ENCODE data around the gene ARPC5L. TPM values are rescaled to one million over a fixed set of nuclear protein-coding genes. Genes with fewer than 3 reads are reported as not detected.

The ARPC5L gene
- total RNA-seq, 1 donor from 2014 or later = 36.6 TPM

- TF ChIP-seq, protein P1, sequence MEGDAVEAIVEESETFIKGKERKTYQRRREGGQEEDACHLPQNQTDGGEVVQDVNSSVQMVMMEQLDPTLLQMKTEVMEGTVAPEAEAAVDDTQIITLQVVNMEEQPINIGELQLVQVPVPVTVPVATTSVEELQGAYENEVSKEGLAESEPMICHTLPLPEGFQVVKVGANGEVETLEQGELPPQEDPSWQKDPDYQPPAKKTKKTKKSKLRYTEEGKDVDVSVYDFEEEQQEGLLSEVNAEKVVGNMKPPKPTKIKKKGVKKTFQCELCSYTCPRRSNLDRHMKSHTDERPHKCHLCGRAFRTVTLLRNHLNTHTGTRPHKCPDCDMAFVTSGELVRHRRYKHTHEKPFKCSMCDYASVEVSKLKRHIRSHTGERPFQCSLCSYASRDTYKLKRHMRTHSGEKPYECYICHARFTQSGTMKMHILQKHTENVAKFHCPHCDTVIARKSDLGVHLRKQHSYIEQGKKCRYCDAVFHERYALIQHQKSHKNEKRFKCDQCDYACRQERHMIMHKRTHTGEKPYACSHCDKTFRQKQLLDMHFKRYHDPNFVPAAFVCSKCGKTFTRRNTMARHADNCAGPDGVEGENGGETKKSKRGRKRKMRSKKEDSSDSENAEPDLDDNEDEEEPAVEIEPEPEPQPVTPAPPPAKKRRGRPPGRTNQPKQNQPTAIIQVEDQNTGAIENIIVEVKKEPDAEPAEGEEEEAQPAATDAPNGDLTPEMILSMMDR (IDR thresholded peaks at IDR 0.05; ENCODE audit: unreplicated experiment) = no peak
- H3K36me3 Mint-ChIP-seq (ENCODE audit: insufficient read depth) = no peaks in the 10 kb centered on the region
- no peak for DNase-seq (ENCODE audit: low spot score, unreplicated experiment)
- no peaks in the 10 kb centered on the region for H3K4me1 Mint-ChIP-seq (ENCODE audit: low read depth)
- H3K4me3 Mint-ChIP-seq (ENCODE audit: low read depth) = no peak overlapping the region
- H3K27me3 Mint-ChIP-seq = peaks cover 6% of the 10 kb centered on the region
- no peaks in the 10 kb centered on the region for H3K9me3 Mint-ChIP-seq (ENCODE audit: low read depth)
- H3K27ac Mint-ChIP-seq = no peak overlapping the region
These were observed 15.0 kb upstream of the ARPC5L start for GRCh38 chr9:124846969-124847368.

- H3K27ac Mint-ChIP-seq = no peak overlapping the region
- no peaks in the 10 kb centered on the region for H3K9me3 Mint-ChIP-seq (ENCODE audit: low read depth)
- TF ChIP-seq, protein P1 (IDR thresholded peaks at IDR 0.05; ENCODE audit: unreplicated experiment) = no peak
- H3K27me3 Mint-ChIP-seq = peaks cover 10% of the 10 kb centered on the region
- no peak overlapping the region for H3K4me3 Mint-ChIP-seq (ENCODE audit: low read depth)
- H3K36me3 Mint-ChIP-seq (ENCODE audit: insufficient read depth) = no peaks in the 10 kb centered on the region
- H3K4me1 Mint-ChIP-seq (ENCODE audit: low read depth) = peaks cover 3% of the 10 kb centered on the region
- DNase-seq (ENCODE audit: low spot score, unreplicated experiment) = no peak
These were observed 12.1 kb upstream of the ARPC5L start for GRCh38 chr9:124849801-124850200.

- H3K27ac Mint-ChIP-seq = no peak overlapping the region
These were observed 9.7 kb upstream of the ARPC5L start for GRCh38 chr9:124852121-124852828.

DNA sequence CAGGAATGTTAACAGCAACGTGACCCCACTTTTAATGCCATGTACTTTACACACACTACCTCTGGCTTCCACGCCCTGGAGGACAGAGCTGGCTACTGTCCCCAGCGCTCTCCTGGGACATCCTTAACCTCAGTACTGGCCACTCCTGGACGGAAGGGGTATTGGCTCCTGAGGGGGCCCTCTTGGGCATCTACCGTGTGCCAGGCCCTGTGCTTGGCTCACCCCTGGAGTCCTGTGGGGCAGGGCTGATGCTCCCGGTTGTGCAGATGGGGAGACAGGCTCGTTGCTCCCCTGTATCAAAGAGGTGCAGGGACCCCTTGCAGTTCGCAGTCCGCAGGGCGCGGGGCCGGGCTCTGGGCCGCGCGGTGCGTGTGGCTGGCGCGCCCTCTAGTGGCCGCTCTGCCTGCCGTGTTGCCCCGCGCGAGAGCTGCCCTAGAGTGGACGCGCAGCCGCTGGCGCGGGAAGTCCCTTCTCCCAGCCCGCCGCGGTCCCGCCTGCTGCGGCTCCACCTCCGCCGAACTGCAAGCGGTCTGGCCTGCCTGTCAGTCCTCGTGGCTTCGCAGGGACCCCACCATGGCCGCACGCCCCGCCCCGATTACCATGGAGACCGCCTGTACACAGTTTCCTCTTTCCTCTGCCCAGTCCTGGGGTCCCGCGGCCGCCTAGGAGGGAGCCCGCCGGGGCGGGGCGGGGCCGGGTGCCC lies 8.9 kb upstream of the ARPC5L start, which contains the start of gene WDR38:
Gene WDR38, plus strand, starts transcription at position 632 of the 703 bp plus-strand sequence. CDS start 72 bp downstream, outside the sequence.
- no peak within 1 kb of the TSS for H3K27ac Mint-ChIP-seq
- H3K36me3 Mint-ChIP-seq (ENCODE audit: insufficient read depth) = no peaks in the 10 kb centered on the region
- peaks cover 10% of the 10 kb centered on the region for H3K27me3 Mint-ChIP-seq
- H3K9me3 Mint-ChIP-seq (ENCODE audit: low read depth) = no peaks in the 10 kb centered on the region
- DNase-seq (ENCODE audit: low spot score, unreplicated experiment) = peak; percentile 59
- TF ChIP-seq, protein P1 (IDR thresholded peaks at IDR 0.05; ENCODE audit: unreplicated experiment) = peak; percentile 100
- peaks cover 3% of the 10 kb centered on the region for H3K4me1 Mint-ChIP-seq (ENCODE audit: low read depth)
- H3K4me3 Mint-ChIP-seq (ENCODE audit: low read depth) = peak within 1 kb of the TSS; percentile 64

More at GRCh38 chr9:124852121-124852828, 9.7 kb upstream of the ARPC5L start:
- Mint-ChIP-seq H3K9me3 (ENCODE audit: low read depth) (no peaks in the 10 kb centered on the region), H3K27me3 (peaks cover 10% of the 10 kb centered on the region), H3K4me1 (ENCODE audit: low read depth) (peaks cover 3% of the 10 kb centered on the region), H3K36me3 (ENCODE audit: insufficient read depth) (no peaks in the 10 kb centered on the region), H3K4me3 (ENCODE audit: low read depth) (peak overlapping the region; percentile 64)
- TF ChIP-seq, protein P1 (IDR thresholded peaks at IDR 0.05; ENCODE audit: unreplicated experiment) = no peak
- no peak for DNase-seq (ENCODE audit: low spot score, unreplicated experiment)

DNA sequence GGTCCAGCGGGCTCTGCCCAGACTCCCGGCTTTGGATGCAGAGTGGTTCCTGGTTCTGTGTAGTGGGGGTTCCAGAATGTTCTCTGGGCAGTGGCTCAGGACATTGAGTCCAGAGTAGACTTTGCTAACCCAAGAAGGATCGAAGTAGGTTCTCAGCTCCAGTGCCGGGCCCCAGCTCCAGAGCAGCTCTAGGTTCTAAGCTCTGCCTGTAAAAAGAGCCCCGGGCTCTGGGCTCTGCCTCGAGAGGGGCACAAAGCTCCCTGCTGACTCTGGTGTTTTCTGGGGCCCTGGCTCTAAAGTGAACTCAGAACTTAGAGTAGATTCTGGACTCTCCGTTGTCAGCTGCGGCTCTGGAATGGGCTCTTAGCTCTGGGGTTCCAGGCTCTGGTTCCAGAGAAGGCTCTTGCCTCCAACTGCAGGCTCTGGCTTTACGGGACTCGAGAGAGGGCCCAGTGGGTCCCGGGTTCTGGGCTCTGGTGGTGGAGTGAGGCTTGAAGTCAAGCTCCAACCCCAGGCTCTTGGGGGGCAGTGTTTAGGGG lies 8.3 kb upstream of the ARPC5L start:
- H3K4me1 Mint-ChIP-seq (ENCODE audit: low read depth) = peaks cover 3% of the 10 kb centered on the region
- DNase-seq (ENCODE audit: low spot score, unreplicated experiment) = no peak
- H3K36me3 Mint-ChIP-seq (ENCODE audit: insufficient read depth) = no peaks in the 10 kb centered on the region
- peaks cover 10% of the 10 kb centered on the region for H3K27me3 Mint-ChIP-seq
- H3K9me3 Mint-ChIP-seq (ENCODE audit: low read depth) = no peaks in the 10 kb centered on the region
- H3K4me3 Mint-ChIP-seq (ENCODE audit: low read depth) = peak overlapping the region; percentile 37
- no peak overlapping the region for H3K27ac Mint-ChIP-seq
- TF ChIP-seq, protein P1 (IDR thresholded peaks at IDR 0.05; ENCODE audit: unreplicated experiment) = no peak
